Stimulated activated CD8-positive, alpha-beta memory T cell treated with anti-CD3 and anti-CD28 coated beads, Interleukin-15, amount 100 ng/mL, for 24 hours (primary cell): ENCODE data around the gene PPP2R5B.

Source experiments
- DNase-seq: peaks from one replicate; pipeline ENCODE4 v3.0.0-alpha.2; 2020; ENCODE audit warnings: low read depth

PPP2R5B gene

DNA sequence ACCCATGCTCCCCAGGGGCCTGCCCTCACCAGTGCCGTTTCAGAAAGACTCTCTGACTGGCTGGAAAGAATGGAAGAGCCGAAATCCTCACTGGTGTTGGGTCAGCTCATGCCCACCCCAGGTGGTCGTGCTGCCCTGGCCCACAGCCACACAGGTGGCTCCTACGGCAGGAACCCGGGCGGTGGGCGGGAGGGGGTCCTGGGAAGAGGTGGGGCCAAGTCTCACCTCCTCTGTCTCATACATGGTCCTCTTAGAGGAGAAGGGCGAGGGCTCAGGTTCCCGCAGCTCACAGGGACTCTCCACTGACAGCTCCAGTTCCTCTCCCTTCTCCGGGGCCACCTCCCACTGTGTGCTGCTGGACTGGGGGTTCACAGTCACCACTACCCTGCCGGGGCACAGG is 15.7 kb upstream of the PPP2R5B start:
- DNase-seq = no peak

DNA sequence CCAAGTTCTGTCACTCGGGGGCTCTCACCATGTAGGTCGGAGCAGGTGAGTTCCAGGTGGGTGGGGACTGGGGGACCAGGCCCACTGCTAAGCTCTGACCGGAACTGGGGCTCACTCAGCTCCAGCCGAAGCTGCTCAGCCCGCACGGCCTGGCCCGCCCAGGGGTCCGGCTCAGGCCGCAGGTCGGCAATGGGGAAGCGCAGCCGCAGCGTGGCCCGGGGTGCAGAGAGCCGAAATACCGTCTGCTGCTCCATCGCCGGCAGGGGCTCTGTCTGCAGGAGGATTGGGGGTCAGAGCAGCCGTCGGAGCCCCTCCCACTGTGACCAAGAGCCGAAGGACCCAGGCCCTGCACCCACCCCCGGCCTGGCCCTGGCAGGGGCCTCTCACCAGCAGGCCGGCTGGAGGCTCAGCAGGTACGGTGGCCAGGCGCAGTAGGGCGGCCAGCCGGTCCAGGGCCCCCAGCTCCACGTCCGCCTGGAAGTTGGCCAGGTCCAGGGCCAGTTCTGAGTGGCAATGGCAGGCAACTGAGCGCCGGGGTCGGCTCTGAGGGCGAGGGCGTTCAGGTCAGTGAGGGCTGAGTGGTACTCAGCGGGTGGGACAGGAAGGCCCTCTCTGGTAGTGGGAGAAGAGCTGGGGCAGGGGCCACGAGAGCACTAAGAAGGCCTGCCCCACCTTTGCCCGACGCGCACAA is 14.7 kb upstream of the PPP2R5B start:
- DNase-seq = no peak

DNA sequence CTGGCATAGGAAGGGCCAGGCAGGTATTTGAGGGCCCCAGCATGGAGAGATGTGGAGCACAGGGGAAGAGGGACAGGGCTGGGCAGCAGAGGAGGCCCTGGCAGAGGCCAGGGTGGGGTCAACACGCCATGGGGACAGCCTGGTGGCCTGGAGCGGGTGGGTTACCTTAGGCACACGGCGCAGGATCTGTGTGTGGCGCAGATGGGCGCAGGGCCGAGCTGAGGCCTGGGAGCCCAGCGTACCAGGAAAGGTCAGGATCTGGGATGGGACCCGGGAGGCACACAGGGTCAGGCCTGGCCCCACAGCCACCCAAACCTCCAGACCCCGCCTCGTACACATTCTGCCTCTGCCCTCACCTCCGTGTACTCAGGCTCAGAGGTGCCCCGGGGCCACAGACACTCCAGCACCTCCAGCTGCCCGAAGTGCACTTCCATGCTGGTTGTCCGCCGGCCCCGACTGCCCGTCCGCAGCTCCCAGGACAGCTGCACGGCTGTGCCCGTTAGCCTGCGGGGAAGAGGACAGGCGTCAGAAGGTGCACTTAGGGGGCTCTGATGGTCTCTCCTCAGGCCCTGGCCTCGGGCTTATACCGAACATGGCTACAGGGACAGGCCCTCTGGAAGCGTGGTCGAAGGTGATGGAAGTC is 13.9 kb upstream of the PPP2R5B start:
- no peak for DNase-seq

DNA sequence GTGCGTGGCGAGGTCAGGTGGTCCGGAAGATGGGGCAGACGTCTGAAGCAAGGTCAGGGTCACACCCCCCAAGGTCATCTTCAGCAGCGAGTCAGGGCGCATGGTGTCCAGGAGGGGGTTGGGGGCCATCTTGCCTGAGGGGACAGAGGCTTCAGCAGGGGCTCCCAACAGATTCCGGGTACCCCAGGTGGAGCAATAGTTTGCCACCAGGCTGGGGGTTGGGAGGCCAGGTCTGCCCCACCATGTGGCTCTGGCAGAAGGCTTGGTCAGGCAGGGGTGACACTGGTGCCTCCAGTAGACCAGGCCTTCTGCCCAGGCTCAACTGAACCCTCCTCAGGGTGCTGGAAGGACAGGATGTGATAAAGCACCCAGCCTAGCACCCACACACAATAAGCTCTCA is 13.3 kb upstream of the PPP2R5B start:
- DNase-seq = no peak

DNA sequence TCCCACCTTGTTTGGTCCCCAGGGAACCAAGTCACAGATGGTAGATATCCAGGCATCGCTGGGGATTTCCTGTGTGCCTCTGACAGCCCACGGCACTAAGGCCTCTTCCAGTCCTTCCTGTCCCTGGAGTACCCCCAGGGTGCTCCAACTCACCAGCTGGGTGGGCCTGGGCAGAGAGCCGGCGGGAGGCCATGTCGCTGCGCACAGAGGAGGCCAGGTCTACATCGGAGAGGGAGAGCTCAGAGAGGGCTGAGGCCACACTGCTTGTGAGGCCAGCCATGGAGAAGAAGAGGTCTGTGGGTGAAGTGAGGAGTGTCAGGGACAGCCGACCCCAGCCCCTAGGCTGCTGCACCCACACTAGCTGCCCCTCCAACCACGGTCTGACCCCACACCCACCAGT is 12.8 kb upstream of the PPP2R5B start:
- no peak for DNase-seq

DNA sequence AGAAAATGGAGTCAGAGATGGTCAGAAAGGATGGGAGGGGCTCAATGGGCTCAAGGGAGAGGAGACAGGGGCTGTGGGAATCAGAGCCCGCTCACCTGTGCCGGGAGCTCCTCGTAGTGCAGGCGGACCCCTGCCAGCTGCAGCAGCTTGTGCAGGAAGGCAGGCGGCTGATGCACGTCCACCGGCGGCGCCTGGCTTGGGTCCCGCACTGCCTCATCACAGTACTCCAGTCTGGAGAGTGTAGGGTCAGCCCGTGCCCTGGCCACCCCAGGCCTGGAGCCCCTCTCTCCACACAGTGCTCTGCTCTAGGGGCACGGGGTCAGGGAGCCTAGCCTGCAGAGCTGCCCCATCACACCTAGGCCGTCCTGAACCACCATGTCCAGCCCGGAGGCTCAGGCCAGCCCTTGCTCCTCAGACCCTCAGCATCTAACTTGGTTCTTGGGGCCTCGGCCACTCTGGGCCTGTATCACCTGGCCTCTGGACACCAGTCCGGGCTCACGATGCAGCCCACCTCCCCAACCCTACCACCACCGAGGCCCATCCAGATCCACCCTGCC is 11.2 kb upstream of the PPP2R5B start:
- DNase-seq = no peak

DNA sequence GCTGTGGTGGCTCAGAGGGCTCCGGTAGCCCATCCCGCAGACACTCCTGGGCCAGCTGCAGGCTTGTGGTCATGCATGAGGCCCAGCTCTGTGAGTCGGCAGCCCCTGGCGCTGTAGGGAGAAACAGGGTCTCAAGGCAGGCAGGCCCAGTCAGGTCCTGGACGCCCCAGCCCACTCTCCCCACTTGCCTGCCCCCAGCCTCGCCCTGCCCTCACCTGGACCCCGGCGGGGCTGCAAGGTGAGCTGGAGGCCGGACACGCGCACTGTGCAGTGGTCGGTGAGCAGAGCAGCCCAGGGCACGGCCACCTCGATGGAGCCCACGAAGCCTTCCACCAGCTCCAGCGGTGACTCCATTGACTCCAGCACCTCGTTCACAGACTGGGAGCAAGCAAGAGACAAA is 10.4 kb upstream of the PPP2R5B start:
- DNase-seq = no peak

DNA sequence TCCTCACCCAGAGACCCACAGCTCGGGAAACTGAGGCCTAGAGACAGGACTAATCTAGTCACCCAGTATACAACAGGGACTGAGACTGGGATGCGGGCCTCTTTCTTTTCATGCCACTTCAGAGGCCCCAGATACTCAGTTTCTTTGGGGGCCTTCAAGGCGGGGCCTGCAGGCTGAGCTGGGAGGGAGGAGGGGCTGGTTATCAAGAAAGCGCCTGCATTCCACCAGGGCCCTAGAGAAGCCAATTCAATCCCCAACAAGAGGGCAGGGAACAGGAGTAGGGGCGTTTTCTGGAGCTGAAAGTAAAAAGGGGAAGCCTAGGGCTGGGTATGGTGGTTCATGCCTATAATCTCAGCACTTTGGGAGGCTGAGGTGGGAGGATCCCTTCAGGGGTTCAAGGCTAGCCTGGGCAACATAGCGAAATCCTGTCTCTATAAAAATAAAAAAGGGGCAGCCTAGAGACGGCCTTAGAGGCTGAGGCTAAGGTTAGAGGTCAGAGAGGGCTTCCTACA is 9.1 kb upstream of the PPP2R5B start:
- DNase-seq = no peak

DNA sequence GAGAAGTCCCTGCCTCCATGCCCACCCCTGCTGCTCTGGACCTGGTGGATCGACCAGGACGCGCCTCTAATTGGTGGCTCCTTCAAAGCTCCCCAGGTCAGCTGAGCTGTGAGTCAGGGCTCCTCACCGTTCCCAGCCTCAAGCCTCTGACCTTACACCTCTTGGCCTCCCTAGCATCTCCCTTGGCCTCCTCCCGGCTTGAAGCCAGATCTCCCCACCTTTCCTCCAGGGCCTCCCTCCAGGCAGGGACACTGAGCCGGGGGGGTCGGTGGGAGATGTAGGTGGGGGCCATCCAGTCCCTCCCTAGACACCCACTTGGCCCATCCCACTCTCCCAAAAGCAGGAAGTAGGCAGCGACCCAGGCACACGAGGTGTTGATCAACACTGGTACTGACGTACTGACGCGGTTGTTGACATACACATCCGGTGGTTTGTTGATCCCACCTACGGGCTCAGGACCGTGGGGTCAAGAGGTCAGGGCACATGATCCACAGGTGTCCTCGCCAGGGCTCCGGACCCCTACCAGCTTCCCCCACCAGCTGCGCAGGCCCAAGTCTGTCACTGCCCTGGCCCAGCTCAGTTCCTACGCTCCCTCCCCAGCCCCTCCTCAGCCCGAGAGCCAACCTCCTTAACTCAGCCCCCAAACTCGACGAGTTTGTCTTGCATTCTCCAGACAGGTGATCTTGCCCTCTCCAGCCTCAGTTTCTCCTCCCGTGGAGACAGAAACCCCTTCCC is 8.3 kb upstream of the PPP2R5B start:
- no peak for DNase-seq

DNA sequence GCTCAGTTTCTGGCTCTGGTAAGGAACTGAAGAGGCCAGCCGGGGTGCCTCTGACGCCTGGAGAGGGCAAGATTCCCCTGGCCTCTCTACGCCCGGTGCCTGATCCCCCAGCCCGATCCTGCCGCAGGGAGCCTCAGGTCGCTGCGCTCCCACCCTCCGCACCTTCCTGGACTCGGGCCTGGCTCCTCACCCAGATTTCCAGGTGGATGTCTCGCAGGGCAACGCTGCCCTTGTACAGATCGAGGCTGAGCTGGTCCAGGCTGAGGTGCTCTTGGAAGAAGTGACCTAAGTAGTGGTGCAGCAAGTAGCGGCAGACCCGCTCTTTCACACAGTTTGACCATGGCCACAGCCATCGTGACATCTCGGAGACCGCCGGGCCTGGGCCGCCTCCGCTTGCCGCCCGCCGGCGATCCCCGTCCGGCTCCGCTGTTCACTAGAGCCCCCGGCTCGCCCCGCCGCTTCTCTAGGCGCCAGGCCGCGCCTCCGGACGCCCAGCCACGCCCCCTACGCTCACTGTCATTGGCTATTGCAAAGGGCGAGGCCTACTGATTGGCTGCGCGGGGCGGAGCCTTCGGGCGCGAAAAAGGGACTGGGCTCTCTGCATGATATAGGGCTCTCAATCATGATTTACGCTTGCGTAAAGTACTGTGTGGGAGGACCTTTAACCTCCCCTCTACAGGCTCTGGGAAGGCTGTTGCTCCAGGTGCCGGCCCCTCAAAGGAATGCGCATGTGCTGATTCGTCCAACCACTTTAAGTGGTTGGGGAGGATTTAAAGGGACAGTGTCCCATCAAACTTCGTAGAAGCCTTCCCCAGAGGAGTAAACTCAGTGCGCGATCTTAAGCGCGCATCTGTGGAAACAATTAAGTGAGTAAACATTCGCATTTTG is 7.5 kb upstream of the PPP2R5B start, which contains the start of gene ATG2A:
TSS of gene ATG2A (minus strand) at position 435 of the 888 bp plus-strand sequence. CDS start at position 361, 74 bp downstream.
- peak; percentile 98 for DNase-seq

DNA sequence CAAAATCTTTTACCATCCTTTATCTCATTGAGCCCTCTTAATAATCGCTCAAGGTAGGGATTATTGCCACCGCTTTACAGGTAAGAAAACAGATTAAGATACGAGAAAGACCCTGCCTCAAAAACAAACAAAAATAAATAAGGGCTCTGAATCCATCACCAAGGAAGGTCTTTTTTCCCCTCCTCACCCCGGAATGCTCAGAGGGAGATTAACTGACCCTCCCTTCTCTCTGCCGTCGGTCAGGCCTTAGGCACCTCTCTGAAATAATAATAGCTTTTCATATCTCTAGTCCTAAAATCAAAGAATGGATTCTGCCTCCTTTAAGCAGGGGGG is 6.9 kb upstream of the PPP2R5B start:
- DNase-seq = no peak

DNA sequence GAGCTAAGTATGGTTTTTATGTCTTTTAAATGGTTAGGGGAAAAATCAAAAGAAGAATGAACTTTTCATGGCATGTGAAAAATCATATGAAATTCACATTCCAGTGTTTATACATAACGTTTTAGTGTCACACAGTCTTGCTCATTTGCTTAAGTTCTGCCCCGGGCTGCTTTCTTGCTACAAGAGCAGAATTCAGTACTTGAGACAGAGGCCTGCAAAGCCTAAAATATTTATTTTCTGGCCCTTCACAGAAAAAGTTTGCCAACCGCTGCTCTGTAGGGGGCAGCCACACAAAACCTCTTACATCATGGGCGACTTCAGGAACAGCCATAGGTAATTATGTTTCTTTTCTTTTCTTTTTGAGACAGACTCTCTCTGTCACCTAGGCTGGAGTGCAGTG is 6.5 kb upstream of the PPP2R5B start:
- DNase-seq = no peak

DNA sequence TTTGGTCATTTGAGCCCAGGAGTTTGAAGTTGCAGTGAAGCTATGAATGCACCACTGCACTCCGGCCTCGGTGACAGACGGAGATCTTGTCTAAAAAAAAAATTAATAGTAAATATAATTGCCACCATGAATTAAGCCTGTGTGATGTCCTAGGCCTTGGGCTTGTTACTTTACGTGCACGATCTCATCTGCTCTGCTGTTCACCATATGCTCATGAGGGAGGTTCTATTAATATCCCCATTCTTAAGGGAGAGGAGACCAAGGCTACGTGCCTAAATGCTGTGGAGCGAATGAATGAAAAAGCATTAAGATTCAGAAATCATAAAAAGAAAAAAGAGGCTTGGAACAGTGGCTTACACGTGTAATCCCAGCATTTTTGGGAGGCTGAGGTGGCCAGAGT is 4.9 kb upstream of the PPP2R5B start:
- DNase-seq = no peak

DNA sequence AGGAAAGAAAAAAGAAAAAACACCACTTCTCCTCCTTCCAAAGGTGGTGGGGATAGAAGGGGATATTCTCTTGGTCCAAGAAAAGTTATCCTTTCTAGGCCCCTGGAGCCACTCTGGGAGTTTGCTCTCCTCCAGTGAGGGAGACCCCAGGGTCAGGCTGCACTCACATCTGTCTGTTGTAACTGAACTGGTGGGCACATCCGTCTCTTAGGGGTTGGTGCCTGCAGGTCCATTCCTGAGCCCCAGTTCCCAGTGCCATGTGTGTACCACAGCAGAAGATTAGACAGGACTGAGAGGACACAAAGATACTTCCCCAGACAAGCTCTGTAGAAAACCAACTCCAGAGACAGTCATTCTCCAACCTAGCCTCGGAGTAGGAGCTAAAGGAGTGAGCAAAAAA is 4.4 kb upstream of the PPP2R5B start:
- DNase-seq = no peak

DNA sequence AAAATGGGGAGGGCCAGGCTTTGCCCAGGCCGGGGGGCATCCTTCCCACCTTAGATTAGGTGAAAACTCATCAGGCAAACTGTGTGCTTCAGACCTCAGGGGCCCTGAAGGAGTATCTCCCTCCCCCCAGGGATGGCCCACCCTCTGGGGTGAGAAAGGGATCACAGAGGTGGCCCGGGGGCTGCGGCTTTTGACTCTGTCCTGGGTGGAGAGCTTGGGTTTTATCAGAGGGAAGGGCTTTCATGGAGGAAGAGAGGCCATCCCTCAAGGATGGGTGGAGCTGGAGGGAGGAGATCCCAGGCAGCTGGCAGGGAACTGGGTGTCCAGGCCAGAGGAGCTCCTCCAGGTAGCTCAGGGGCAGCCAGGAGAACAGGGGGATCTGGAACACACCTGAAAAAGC is 3.1 kb upstream of the PPP2R5B start:
- DNase-seq = no peak

DNA sequence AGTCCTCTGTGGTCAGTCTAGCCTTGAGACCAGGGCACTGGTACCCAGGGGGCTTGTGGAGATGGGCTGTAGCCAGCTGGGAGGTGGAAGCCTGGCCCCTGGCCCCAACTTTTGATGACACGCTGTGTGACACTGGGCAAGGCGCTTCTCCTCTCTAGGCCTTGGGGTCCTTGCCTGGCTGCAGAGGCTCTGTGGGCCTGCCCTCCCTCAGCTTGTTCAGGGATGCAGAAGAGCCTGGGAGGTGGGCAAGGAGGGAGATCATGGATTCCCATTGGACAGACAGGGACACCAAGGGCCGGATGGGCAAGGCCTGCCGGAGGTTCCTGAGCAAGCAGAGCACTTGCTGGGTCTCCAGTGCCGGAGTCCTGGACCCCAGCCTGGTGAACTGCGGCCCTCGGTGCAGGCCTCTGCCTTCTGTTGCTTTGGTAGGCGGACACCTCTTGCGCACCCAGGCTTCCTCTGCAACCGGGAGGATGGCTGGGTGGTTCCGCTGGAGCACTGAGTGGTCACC is 1.3 kb upstream of the PPP2R5B start:
- no peak for DNase-seq

DNA sequence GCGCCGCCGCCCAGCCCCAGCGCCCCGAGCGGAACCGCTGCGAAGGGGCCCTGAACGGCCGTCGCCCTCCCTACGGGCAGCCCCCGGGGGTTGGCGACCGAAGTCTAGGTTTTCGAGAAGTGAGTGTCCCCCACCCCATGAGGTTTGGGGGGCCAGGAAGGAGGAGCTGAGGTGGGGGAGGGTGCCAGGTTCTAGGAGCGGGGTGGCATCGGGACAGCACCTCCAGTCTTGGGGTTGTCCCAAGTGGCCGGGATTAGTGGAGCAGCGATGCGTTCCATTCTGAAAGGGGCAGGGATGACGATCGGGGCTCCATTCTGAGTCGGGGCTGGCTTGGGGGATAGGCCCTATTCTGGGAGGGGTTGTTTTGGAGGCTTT is 408 bp downstream of the PPP2R5B start:
- no peak for DNase-seq

DNA sequence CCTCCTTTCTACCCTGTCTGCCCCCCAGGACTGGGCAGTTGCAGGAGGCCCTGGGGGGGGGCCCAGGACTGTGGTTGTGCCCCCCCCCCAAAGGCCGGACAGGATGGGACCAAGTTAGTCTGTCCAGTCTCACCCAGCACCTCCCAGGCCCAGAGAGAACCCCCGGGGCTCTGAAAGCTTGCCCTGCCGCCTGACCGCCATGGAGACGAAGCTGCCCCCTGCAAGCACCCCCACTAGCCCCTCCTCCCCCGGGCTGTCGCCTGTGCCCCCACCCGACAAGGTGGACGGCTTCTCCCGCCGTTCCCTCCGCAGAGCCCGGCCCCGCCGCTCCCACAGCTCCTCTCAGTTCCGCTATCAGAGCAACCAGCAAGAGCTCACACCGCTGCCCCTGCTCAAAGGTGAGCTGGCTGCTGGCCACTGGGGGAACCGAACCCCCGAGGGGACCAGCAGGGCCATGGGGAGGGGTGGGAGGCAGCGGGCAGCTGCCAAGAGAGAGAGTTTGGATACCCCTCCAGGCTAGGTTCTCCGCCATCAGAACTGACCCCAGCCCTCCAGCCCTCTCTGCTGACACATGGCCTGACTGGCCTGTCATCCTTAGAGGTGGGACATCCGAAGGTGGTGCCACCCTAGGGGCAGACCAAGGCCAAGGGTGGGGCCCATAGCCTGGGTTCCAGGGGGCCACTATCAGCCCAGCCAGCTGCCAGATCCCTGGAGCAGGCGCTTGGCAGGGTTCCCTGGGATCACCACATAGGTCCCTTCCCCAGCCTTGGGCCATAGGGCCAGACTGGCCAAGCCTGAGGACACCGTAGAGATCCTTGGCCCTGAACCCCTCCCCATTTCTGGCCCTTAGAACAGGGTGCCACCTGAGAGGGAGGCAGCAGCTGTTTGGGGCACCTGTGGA is 1.3 kb downstream of the PPP2R5B start:
- DNase-seq = no peak

DNA sequence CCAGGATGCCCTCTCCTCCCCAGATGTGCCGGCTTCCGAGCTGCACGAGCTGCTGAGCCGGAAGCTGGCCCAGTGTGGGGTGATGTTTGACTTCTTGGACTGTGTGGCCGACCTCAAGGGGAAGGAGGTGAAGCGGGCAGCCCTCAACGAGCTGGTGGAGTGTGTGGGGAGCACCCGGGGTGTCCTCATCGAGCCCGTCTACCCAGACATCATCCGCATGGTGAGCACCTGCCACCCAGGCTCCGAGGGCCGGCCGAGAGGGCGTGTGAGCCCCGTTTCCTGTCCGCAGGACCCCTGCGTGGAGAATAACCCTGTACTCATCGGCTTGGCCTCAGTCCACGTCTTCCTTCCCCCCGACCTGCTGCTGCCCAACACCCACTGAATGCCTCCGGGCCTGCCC is 2.2 kb downstream of the PPP2R5B start:
- no peak for DNase-seq

DNA sequence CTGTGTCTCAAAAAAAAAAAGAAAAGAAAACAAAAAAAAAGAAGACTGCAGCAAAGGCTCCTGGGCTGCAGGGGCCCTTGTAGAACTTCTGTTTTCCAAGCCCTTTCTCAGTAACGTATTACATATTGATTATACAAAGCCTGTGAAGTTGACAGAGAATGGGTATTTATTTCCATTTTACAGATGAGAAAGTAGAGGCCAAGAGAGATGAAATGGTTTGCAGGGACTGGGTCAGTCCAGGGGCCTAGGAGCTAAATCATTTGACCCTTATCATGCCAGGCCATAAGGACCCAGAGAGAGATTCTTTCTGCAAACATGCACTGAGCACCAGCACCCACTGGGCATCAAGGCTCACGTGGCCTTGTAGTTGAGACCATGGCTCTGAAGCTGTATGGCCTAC is 4.5 kb downstream of the PPP2R5B start:
- no peak for DNase-seq

DNA sequence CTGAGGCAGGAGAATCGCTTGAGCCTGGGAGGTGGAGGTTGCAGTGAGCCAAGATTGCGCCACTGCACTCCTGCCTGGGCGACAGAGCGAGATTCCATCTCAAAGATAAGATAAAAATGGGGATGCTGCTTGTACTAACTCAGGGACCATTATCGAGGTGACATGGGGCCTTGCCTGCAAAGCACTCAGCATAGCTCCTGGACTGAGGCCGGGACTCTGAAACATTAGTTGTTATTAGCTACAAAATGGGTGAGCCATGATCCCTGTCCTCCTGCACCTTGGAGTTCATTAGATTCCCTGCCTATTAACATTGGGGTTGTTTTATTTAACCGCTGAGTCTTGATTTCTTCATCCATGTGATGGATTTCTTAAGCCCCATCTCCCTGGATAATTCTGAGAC is 5.1 kb downstream of the PPP2R5B start:
- DNase-seq = no peak
